ENCODE measurements around the gene AGTRAP.

AGTRAP gene

GRCh38 chr1:11727119-11727518 lies 8.8 kb upstream of the AGTRAP start:
- H3K4me3 ChIP-seq (ENCODE audit: low read depth in 1 of 2, low read length in 2 of 2): no peak overlapping the region
- peaks cover 6 to 30% of the 10 kb centered on the region in 2 donors for H3K4me1 ChIP-seq (ENCODE audit: control insufficient read depth in 1 of 2, insufficient read depth in 2 of 2, low read length in 2 of 2)
- no peaks in the 10 kb centered on the region for H3K9me3 ChIP-seq (ENCODE audit: control insufficient read depth in 1 of 2, low read length in 2 of 2)
- no peak overlapping the region for H3K27ac ChIP-seq (ENCODE audit: low read length)
- no peaks in the 10 kb centered on the region for H3K27me3 ChIP-seq (ENCODE audit: low read depth, low read length)
- H3K36me3 ChIP-seq (ENCODE audit: control insufficient read depth in 1 of 2, insufficient read depth in 2 of 2, low read length in 2 of 2): no peaks in the 10 kb centered on the region

DNA sequence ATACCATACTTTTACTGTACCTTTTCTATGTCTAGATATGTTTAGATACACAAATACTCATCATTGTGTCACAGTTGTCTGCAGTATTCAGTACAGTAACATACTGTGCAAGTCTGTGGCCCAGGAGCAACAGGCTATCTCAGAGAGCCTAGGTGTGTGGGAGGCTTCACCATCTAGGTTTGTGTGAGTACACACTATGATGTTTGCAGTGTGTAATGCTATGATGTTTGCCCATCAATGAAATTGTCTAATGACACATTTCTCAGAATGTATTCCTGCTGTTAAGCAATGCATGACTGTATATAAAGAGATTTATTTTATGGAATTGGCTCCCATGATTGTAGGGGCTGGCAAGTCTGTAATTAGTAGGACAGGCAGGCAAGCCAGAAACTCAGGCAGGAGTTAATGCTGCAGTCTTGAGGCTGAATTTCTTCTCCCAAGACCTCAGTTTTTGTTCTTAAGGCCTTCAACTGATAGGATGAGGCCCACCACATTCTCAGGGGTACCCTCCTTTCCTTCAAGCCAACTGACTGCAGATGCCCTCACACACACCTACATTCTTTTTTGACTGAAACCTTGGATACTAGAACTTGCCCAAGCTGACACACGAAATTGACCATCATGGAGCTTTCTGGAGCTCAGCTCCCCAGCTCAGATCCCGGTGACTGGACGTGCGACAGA lies 7.7 kb upstream of the AGTRAP start:
- no peak overlapping the region for H3K4me3 ChIP-seq (ENCODE audit: low read depth in 1 of 2, low read length in 2 of 2)
- no peaks in the 10 kb centered on the region for H3K9me3 ChIP-seq (ENCODE audit: control insufficient read depth in 1 of 2, low read length in 2 of 2)
- H3K27me3 ChIP-seq (ENCODE audit: low read depth, low read length): no peaks in the 10 kb centered on the region
- H3K27ac ChIP-seq (ENCODE audit: low read length): no peak overlapping the region
- H3K4me1 ChIP-seq (ENCODE audit: control insufficient read depth in 1 of 2, insufficient read depth in 2 of 2, low read length in 2 of 2): peaks cover 6 to 38% of the 10 kb centered on the region in 2 donors
- no peaks in the 10 kb centered on the region for H3K36me3 ChIP-seq (ENCODE audit: control insufficient read depth in 1 of 2, insufficient read depth in 2 of 2, low read length in 2 of 2)

DNA sequence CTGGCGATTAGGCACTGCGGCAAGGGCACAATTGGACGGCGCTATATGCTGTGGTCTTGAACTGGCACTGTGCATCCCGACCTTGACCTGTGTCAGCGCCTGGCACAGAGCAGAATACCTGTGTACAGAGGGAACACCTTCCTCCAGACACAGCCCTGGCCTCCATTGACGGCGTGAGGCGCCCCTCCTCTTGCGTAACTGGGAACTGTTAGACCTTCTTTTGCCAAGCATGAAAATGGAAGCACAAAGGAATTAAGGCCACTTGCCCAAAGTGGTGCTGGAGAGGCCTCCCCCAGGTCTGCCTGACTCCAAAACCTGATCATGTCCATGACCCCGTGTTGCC lies 6.8 kb upstream of the AGTRAP start:
- H3K27me3 ChIP-seq (ENCODE audit: low read depth, low read length): no peaks in the 10 kb centered on the region
- H3K27ac ChIP-seq (ENCODE audit: low read length): no peak overlapping the region
- H3K4me1 ChIP-seq (ENCODE audit: control insufficient read depth in 1 of 2, insufficient read depth in 2 of 2, low read length in 2 of 2): peaks cover 6 to 38% of the 10 kb centered on the region in 2 donors
- H3K4me3 ChIP-seq (ENCODE audit: low read depth in 1 of 2, low read length in 2 of 2): no peak overlapping the region
- H3K36me3 ChIP-seq (ENCODE audit: control insufficient read depth in 1 of 2, insufficient read depth in 2 of 2, low read length in 2 of 2): no peaks in the 10 kb centered on the region
- no peaks in the 10 kb centered on the region for H3K9me3 ChIP-seq (ENCODE audit: control insufficient read depth in 1 of 2, low read length in 2 of 2)

- H3K27me3 ChIP-seq (ENCODE audit: low read depth, low read length): no peaks in the 10 kb centered on the region
- no peak overlapping the region for H3K27ac ChIP-seq (ENCODE audit: low read length)
- peaks cover 6 to 38% of the 10 kb centered on the region in 2 donors for H3K4me1 ChIP-seq (ENCODE audit: control insufficient read depth in 1 of 2, insufficient read depth in 2 of 2, low read length in 2 of 2)
- no peaks in the 10 kb centered on the region for H3K36me3 ChIP-seq (ENCODE audit: control insufficient read depth in 1 of 2, insufficient read depth in 2 of 2, low read length in 2 of 2)
- H3K4me3 ChIP-seq (ENCODE audit: low read depth in 1 of 2, low read length in 2 of 2): no peak overlapping the region
- H3K9me3 ChIP-seq (ENCODE audit: control insufficient read depth in 1 of 2, low read length in 2 of 2): no peaks in the 10 kb centered on the region
Measured at GRCh38 chr1:11729498-11730428, 6.2 kb upstream of the AGTRAP start.

GRCh38 chr1:11730429-11730891 lies 5.5 kb upstream of the AGTRAP start:
- no peaks in the 10 kb centered on the region for H3K36me3 ChIP-seq (ENCODE audit: control insufficient read depth in 1 of 2, insufficient read depth in 2 of 2, low read length in 2 of 2)
- no peaks in the 10 kb centered on the region for H3K27me3 ChIP-seq (ENCODE audit: low read depth, low read length)
- peaks cover 10 to 40% of the 10 kb centered on the region in 2 donors for H3K4me1 ChIP-seq (ENCODE audit: control insufficient read depth in 1 of 2, insufficient read depth in 2 of 2, low read length in 2 of 2)
- H3K27ac ChIP-seq (ENCODE audit: low read length): peak overlapping the region; percentile 30
- H3K9me3 ChIP-seq (ENCODE audit: control insufficient read depth in 1 of 2, low read length in 2 of 2): no peaks in the 10 kb centered on the region
- H3K4me3 ChIP-seq (ENCODE audit: low read depth in 1 of 2, low read length in 2 of 2): peak overlapping the region in 1 of 2 donors; percentile 37

GRCh38 chr1:11731691-11732283 lies 4.1 kb upstream of the AGTRAP start:
- Histone ChIP-seq H3K27ac (ENCODE audit: low read length) (peak overlapping the region; percentile 53), H3K4me1 (ENCODE audit: control insufficient read depth in 1 of 2, insufficient read depth in 2 of 2, low read length in 2 of 2) (peaks cover 13 to 45% of the 10 kb centered on the region in 2 donors), H3K36me3 (ENCODE audit: control insufficient read depth in 1 of 2, insufficient read depth in 2 of 2, low read length in 2 of 2) (peaks cover 0 to 8% of the 10 kb centered on the region in 2 donors), H3K27me3 (ENCODE audit: low read depth, low read length) (no peaks in the 10 kb centered on the region), H3K9me3 (ENCODE audit: control insufficient read depth in 1 of 2, low read length in 2 of 2) (no peaks in the 10 kb centered on the region), H3K4me3 (ENCODE audit: low read depth in 1 of 2, low read length in 2 of 2) (peak overlapping the region; percentile 44 to 45)

DNA sequence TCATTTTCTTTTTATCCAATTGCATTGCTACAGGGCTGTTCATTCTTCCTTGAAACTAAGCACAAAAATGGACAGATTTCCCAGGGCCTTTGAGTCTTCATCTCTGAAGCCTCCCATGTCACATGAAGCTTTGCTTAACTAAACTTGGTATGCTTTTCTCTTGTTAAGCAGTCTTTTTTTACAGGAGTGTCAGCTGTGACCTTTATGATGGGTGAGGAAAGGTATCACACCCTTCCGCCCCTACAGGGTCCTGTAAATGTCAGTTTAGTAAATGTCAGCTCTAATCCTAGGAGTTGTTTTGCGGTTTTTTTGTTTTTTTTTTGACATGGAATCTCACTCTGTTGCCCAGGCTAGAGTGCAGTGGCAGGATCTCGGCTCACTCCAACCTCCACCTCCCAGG lies 2.6 kb upstream of the AGTRAP start:
- Histone ChIP-seq H3K36me3 (ENCODE audit: control insufficient read depth in 1 of 2, insufficient read depth in 2 of 2, low read length in 2 of 2) (peaks cover 0 to 11% of the 10 kb centered on the region in 2 donors), H3K27ac (ENCODE audit: low read length) (no peak overlapping the region), H3K9me3 (ENCODE audit: control insufficient read depth in 1 of 2, low read length in 2 of 2) (no peaks in the 10 kb centered on the region), H3K4me3 (ENCODE audit: low read depth in 1 of 2, low read length in 2 of 2) (no peak overlapping the region), H3K4me1 (ENCODE audit: control insufficient read depth in 1 of 2, insufficient read depth in 2 of 2, low read length in 2 of 2) (peaks cover 20 to 57% of the 10 kb centered on the region in 2 donors), H3K27me3 (ENCODE audit: low read depth, low read length) (no peaks in the 10 kb centered on the region)

DNA sequence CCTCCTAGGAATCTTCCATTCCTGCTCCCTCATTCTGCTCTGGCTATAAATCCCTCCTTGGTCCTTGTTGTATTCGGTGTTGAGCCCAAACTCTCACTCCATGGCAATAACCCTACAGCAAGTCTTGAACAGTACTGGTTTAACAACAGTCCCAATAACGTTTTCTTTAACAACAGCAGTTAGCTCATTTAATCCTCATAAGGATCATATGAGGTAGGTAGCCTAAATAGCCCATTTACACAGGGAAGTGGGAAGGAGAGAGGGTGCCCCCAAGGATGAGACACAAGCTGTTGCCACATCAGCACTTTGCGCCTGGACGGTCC lies 444 bp upstream of the AGTRAP start:
- peaks cover 16 to 48% of the 10 kb centered on the region in 2 donors for H3K4me1 ChIP-seq (ENCODE audit: control insufficient read depth in 1 of 2, insufficient read depth in 2 of 2, low read length in 2 of 2)
- H3K9me3 ChIP-seq (ENCODE audit: control insufficient read depth in 1 of 2, low read length in 2 of 2): no peaks in the 10 kb centered on the region
- H3K4me3 ChIP-seq (ENCODE audit: low read depth in 1 of 2, low read length in 2 of 2): peak overlapping the region; percentile 86 to 92
- H3K36me3 ChIP-seq (ENCODE audit: control insufficient read depth in 1 of 2, insufficient read depth in 2 of 2, low read length in 2 of 2): peaks cover 0 to 11% of the 10 kb centered on the region in 2 donors
- peak overlapping the region; percentile 37 for H3K27ac ChIP-seq (ENCODE audit: low read length)
- H3K27me3 ChIP-seq (ENCODE audit: low read depth, low read length): no peaks in the 10 kb centered on the region

GRCh38 chr1:11736746-11737639 lies 1.1 kb downstream of the AGTRAP start:
- H3K36me3 ChIP-seq (ENCODE audit: control insufficient read depth in 1 of 2, insufficient read depth in 2 of 2, low read length in 2 of 2): peaks cover 0 to 11% of the 10 kb centered on the region in 2 donors
- no peaks in the 10 kb centered on the region for H3K9me3 ChIP-seq (ENCODE audit: control insufficient read depth in 1 of 2, low read length in 2 of 2)
- H3K27me3 ChIP-seq (ENCODE audit: low read depth, low read length): no peaks in the 10 kb centered on the region
- H3K4me3 ChIP-seq (ENCODE audit: low read depth in 1 of 2, low read length in 2 of 2): peak overlapping the region; percentile 86 to 92
- H3K27ac ChIP-seq (ENCODE audit: low read length): peak overlapping the region; percentile 87
- peaks cover 13 to 39% of the 10 kb centered on the region in 2 donors for H3K4me1 ChIP-seq (ENCODE audit: control insufficient read depth in 1 of 2, insufficient read depth in 2 of 2, low read length in 2 of 2)

DNA sequence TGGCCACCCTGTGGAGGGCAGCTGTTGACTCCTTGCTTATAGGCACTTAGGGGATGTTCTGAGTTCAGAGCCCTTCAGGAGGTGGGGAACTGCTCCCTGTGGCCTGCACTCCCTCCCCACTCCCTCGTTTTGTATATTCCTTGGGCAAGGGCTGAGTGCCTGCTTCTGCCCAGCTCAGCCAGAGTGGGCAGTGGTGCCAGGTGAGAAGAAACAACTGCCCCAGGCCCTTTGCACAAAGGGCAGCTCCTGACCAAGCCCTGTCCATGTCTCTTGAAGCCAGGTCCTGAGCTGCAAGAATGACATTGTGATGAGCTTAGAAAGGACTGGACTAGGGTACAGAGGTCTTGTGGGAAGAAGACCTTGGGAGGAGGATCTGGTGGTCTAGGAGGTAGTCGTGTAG lies 2.2 kb downstream of the AGTRAP start:
- Histone ChIP-seq H3K4me1 (ENCODE audit: control insufficient read depth in 1 of 2, insufficient read depth in 2 of 2, low read length in 2 of 2) (peaks cover 13 to 33% of the 10 kb centered on the region in 2 donors), H3K4me3 (ENCODE audit: low read depth in 1 of 2, low read length in 2 of 2) (no peak overlapping the region), H3K36me3 (ENCODE audit: control insufficient read depth in 1 of 2, insufficient read depth in 2 of 2, low read length in 2 of 2) (peaks cover 0 to 11% of the 10 kb centered on the region in 2 donors), H3K9me3 (ENCODE audit: control insufficient read depth in 1 of 2, low read length in 2 of 2) (no peaks in the 10 kb centered on the region), H3K27ac (ENCODE audit: low read length) (peak overlapping the region; percentile 9), H3K27me3 (ENCODE audit: low read depth, low read length) (no peaks in the 10 kb centered on the region)
